K562 (cell line): ENCODE measurements around the gene DPEP3. TPM values are rescaled to one million over a fixed set of nuclear protein-coding genes. Genes with fewer than 3 reads are reported as not detected.

ENCODE experiments used
- BACH1 ChIP-seq: fragments of 200-800 bp; sonication (Bioruptor generic); IDR thresholded peaks from 2 replicates; pipeline ENCODE4 v1.6.1; 2016; ENCODE audit warnings: missing genetic modification characterization, missing compliant biosample characterization
- ELF4 ChIP-seq: fragments of 450-650 bp; formaldehyde crosslinking; IDR thresholded peaks from 2 replicates; pipeline ENCODE4 v1.4.0; 2022; ENCODE audit warnings: missing genetic modification characterization
- NCOA1 ChIP-seq: fragments of 450-650 bp; IDR thresholded peaks from 2 replicates; pipeline ENCODE4 v1.6.1; 2016; ENCODE audit warnings: low read depth
- NFRKB ChIP-seq: fragments of 450-650 bp; IDR thresholded peaks from 2 replicates; pipeline ENCODE4 v1.6.1; 2016; ENCODE audit warnings: low read depth
- NR2C2 ChIP-seq, 2 experiments: fragments of 200-800 bp in 1 of 2; sonication (Bioruptor generic) in 1 of 2; sonication (generic) in 1 of 2; formaldehyde crosslinking in 1 of 2; IDR thresholded peaks; 2 replicates each; pipeline versions ENCODE4 v1.6.1 to v1.8.0; 2016 to 2022; ENCODE audit warnings: mild to moderate bottlenecking in 1 of 2, missing compliant biosample characterization in 1 of 2, missing genetic modification characterization in 1 of 2, missing genetic modification reagents in 1 of 2
- PTTG1 ChIP-seq: fragments of 450-650 bp; IDR thresholded peaks from 2 replicates; pipeline ENCODE4 v1.6.1; 2016; ENCODE audit warnings: low read depth, mild to moderate bottlenecking, missing genetic modification characterization, missing compliant biosample characterization
- RAD21 ChIP-seq, 2 experiments: fragments of 250-450 bp in 1 of 2; fragments of 450-650 bp in 1 of 2; sonication (Bioruptor Pico) in 1 of 2; formaldehyde crosslinking in 1 of 2; IDR thresholded peaks in 1 of 2; conservative IDR thresholded peaks in 1 of 2; 2 replicates each; pipeline versions ENCODE4 v1.4.0 to v1.8.0; 2020 to 2022; ENCODE audit warnings: mild to moderate bottlenecking in 2 of 2, moderate library complexity in 1 of 2
- SMARCA5 ChIP-seq: fragments of 450-650 bp; IDR thresholded peaks from 2 replicates; pipeline ENCODE4 v1.6.1; 2016
- TBP ChIP-seq: optimal IDR thresholded peaks from 2 replicates; pipeline ENCODE3; 2011; ENCODE audit warnings: low read depth, low read length, improper control_type of control experiment
- VEZF1 ChIP-seq: fragments of 200-800 bp; sonication (Bioruptor generic); IDR thresholded peaks from 2 replicates; pipeline ENCODE4 v1.6.1; 2017; ENCODE audit warnings: missing genetic modification characterization, missing compliant biosample characterization
- ZFP91 ChIP-seq: sonication (generic); formaldehyde crosslinking; IDR thresholded peaks from 2 replicates; pipeline ENCODE4 v1.8.0; 2022; ENCODE audit warnings: mild to moderate bottlenecking, missing genetic modification reagents
- ZNF146 ChIP-seq: IDR thresholded peaks from one replicate; pipeline ENCODE4 v1.6.1; 2018; ENCODE audit warnings: missing compliant biosample characterization; ENCODE audit not compliant: unreplicated experiment
- ZNF280B ChIP-seq: fragments of 250-450 bp; sonication (Bioruptor Pico); IDR thresholded peaks from 2 replicates; pipeline ENCODE4 v1.5.1; 2021; ENCODE audit warnings: mild to moderate bottlenecking
- ZNF639 ChIP-seq, 2 experiments: fragments of 200-800 bp in 1 of 2; sonication (Bioruptor generic) in 1 of 2; sonication (generic) in 1 of 2; formaldehyde crosslinking in 1 of 2; IDR thresholded peaks in 1 of 2; conservative IDR thresholded peaks in 1 of 2; 2 replicates each; pipeline versions ENCODE4 v1.5.0 to v1.6.1; 2016 to 2020; ENCODE audit warnings: missing compliant biosample characterization in 1 of 2, missing genetic modification characterization in 1 of 2, missing genetic modification reagents in 1 of 2
- ZNF830 ChIP-seq: fragments of 250-450 bp; sonication (Bioruptor Pico); IDR thresholded peaks from 2 replicates; pipeline ENCODE4 v1.5.0; 2021; ENCODE audit warnings: mild to moderate bottlenecking
- polyA plus RNA-seq, 8 experiments: library from polyadenylated mRNA; depleted of rRNA in 4 of 8; stranded (reverse) in 5 of 8; unstranded in 3 of 8; fragments of >200 nt; fragmentation: Nextera tagmentation in 2 of 8; fragmentation: Illumina TruSeq in 1 of 8; extraction: Ambion mirVana in 2 of 8; extraction: Trizol in 1 of 8; gene quantifications; 2 replicates each; pipeline versions ENCODE4 v1.2.1 to v1.2.3, GENCODE V29; 2011 to 2014; ENCODE audit warnings: inconsistent platforms in 1 of 8, missing spikeins in 1 of 8
- total RNA-seq, 7 experiments: library from RNA; depleted of rRNA in 6 of 7; stranded (reverse); fragments of >200 nt in 6 of 7; fragmentation: Illumina TruSeq in 2 of 7; extraction: Trizol in 2 of 7; gene quantifications; 2 replicates each; pipeline versions ENCODE4 v1.2.1 to v1.2.3, GENCODE V29; 2011 to 2021; ENCODE audit warnings: low replicate concordance in 1 of 7

The DPEP3 gene
- total and polyA plus RNA-seq, 9 of the 15 experiments (the other 6 are each of a cell fraction or from before 2014, with no cell fraction given), result not detected

- peak; percentile 77 for TF ChIP-seq TBP
- peak; percentile 66 for TF ChIP-seq VEZF1 (CRISPR knock-in tag)
- TF ChIP-seq NR2C2 (CRISPR knock-in tag; IDR thresholded peaks at IDR 0.05), result peak; percentile 50; the same call in 1 of the 2 replicates
- TF ChIP-seq NR2C2 (tag; IDR thresholded peaks at IDR 0.05), result peak; percentile 93
- peak; percentile 61; the same call in 1 of the 2 replicates for TF ChIP-seq ELF4 (CRISPR knock-in tag)
- TF ChIP-seq PTTG1 (tag), result no peak
- no peak for TF ChIP-seq BACH1 (tag)
- TF ChIP-seq ZNF280B, result no peak
- 0 out of 2 replicates have a peak, but pooled peaks have one; percentile 66 for TF ChIP-seq ZFP91
- no peak for TF ChIP-seq RAD21 (CRISPR knock-in tag; conservative IDR thresholded peaks at IDR 0.05 in 1 of 2, IDR thresholded peaks at IDR 0.05 in 1 of 2)
- TF ChIP-seq NCOA1, result no peak
- 0 out of 2 replicates have a peak, but pooled peaks have one; percentile 76 for TF ChIP-seq NFRKB
- TF ChIP-seq ZNF639 (CRISPR knock-in tag; conservative IDR thresholded peaks at IDR 0.05 in 1 of 2, IDR thresholded peaks at IDR 0.05 in 1 of 2), result peak in 1 of 2 experiments; percentile 66; a peak in 1 of 4 replicates
- TF ChIP-seq ZNF830 (CRISPR knock-in tag), result peak; percentile 96
- TF ChIP-seq SMARCA5, result no peak
- no peak for TF ChIP-seq ZNF146 (CRISPR knock-in tag)
Measured at GRCh38 chr16:67935402-67936123, 44.7 kb downstream of the DPEP3 start (continued).
